Measurements from ENCODE around the gene CRYBG3.

DNA sequence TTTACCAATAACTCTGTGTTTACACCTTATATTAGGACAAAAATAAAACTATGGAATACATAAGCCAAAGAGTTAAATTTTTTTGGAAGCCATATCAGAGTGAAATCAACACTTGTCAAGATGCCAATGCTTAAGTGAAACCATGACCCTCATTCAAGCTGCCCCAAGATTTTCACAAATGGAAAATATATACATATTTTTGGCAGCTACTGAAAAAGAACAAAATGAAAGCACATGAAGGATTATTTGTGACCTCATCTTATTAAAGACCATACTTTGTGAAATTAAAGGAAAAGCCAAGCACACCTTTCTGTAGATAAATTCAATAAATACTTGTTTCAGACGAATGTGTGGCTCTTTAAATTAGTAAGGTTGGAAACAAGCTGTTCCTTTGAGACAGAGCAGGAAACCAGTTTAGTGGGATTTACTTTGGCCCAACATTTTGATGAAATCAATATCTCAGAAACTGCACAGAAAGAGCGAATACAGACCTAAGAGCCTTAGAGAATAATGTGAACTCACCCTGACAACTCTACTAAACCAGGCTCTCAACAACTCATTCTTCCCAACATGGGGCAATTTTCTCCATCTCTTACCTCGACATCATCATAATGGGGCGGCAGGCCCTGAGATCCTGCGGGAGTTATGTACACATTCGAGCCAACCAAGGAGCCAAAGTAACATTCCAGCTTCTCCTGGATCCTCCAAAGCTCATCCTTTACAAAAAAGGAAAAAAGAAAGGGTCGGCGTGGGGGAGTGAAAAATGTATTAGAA, 139.4 kb downstream of the CRYBG3 start:
- no peak for TF ChIP-seq KLF16 (tag by site-specific recombination; IDR thresholded peaks at IDR 0.05)
- TF ChIP-seq SP2 (tag by site-specific recombination; IDR thresholded peaks at IDR 0.05): no peak
- no peak for TF ChIP-seq CTCF (tag by site-specific recombination; IDR thresholded peaks at IDR 0.05)
